ENCODE measurements around the gene ADGRF1.

DNA sequence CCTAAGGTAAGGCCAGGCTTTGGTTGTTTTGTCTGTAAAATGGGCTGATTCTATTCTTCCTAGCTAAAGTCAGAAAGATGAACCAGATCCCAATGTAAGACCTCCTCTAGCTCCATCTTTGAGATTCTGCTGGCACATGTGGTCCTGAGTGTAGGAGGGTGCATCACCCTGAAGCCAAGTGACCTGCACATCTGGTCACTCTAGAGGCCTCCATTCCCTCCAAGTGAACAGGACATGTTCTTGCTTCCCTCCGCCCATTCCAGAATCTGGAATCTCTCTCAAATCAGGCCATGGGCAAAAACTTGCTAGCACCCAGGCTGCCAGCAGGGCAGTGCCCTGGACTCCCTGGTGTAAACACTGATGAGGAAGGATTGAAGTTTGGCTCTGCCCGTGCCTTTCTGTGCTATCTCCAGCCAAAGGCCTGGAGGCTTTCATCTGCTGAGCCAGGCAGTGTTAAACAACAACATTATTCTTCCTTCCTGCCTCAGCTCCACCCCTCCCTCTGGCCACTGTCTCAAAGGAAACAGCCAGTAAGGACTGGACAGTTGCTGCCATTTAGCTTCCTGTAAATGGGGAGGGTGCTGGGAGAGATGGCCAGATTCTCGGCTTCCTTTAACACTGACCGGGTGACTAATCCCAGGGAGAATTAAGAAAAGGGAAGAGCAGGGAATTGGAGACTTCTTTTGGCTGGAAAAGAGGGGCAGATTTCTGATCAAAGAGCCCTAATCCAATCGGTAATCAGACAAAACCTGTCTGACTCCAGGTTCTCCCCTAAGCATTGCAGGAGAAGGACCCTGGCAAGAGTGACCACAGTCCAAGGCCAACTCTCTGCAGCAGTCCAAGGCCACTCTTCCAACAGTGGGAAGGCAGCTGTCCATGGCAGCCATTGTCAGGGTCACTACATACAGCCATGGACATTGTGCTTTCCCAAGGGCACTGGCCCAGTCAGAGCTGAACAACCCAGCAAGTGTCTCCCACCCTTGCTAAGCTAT, 19.5 kb upstream of the ADGRF1 start:
- TF ChIP-seq, protein P1, sequence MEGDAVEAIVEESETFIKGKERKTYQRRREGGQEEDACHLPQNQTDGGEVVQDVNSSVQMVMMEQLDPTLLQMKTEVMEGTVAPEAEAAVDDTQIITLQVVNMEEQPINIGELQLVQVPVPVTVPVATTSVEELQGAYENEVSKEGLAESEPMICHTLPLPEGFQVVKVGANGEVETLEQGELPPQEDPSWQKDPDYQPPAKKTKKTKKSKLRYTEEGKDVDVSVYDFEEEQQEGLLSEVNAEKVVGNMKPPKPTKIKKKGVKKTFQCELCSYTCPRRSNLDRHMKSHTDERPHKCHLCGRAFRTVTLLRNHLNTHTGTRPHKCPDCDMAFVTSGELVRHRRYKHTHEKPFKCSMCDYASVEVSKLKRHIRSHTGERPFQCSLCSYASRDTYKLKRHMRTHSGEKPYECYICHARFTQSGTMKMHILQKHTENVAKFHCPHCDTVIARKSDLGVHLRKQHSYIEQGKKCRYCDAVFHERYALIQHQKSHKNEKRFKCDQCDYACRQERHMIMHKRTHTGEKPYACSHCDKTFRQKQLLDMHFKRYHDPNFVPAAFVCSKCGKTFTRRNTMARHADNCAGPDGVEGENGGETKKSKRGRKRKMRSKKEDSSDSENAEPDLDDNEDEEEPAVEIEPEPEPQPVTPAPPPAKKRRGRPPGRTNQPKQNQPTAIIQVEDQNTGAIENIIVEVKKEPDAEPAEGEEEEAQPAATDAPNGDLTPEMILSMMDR (IDR thresholded peaks at IDR 0.05) = no peak
- TF ChIP-seq POLR2A (IDR thresholded peaks at IDR 0.05) (no peak), POLR2AphosphoS5 (IDR thresholded peaks at IDR 0.05) (peak; percentile 65 to 88 (median 73))

Data from transverse colon (tissue), 4 donors.